Measurements from ENCODE around the gene AIDA.

- TF ChIP-seq CTCF (conservative IDR thresholded peaks at IDR 0.05; ENCODE audit: low read length) = no peak
- TF ChIP-seq EZH2phosphoT487 (IDR thresholded peaks at IDR 0.05; ENCODE audit: borderline replicate concordance, low read depth, low read length) = no peak
These were observed 27.6 kb upstream of the AIDA start for GRCh38 chr1:222739929-222740328.
